Measurements from ENCODE around the gene P4HB.

P4HB gene

GRCh38 chr17:81810892-81811704 lies 49.2 kb downstream of the P4HB start:
- no peak for DNase-seq (ENCODE audit: low spot score)

- no peak for DNase-seq (ENCODE audit: low spot score)
Observed at GRCh38 chr17:81810476-81810875, 49.9 kb downstream of the P4HB start.

GRCh38 chr17:81809556-81809998 lies 50.8 kb downstream of the P4HB start:
- no peak for DNase-seq (ENCODE audit: low spot score)

GRCh38 chr17:81808778-81809555 lies 51.4 kb downstream of the P4HB start:
- DNase-seq (ENCODE audit: low spot score), result peak; percentile 60

- DNase-seq (ENCODE audit: low spot score), result no peak
Observed at GRCh38 chr17:81807839-81808238, 52.5 kb downstream of the P4HB start.

- DNase-seq (ENCODE audit: low spot score), result no peak
Observed at GRCh38 chr17:81807210-81807719, 53.1 kb downstream of the P4HB start.

- DNase-seq (ENCODE audit: low spot score), result no peak
Observed at GRCh38 chr17:81806461-81807209, 53.7 kb downstream of the P4HB start.

GRCh38 chr17:81805707-81806460 lies 54.5 kb downstream of the P4HB start:
- DNase-seq (ENCODE audit: low spot score), result no peak

- DNase-seq (ENCODE audit: low spot score), result no peak
Observed at GRCh38 chr17:81804559-81805399, 55.6 kb downstream of the P4HB start.

GRCh38 chr17:81803728-81804558 lies 56.4 kb downstream of the P4HB start, which contains the start of gene GCGR:
Gene GCGR, plus strand, starts transcription at chr17:81804150. Its CDS starts 4,869 bp downstream, at chr17:81809019.
- no peak for DNase-seq (ENCODE audit: low spot score)

- DNase-seq (ENCODE audit: low spot score), result no peak
Observed at GRCh38 chr17:81802856-81803643, 57.3 kb downstream of the P4HB start.

- no peak for DNase-seq (ENCODE audit: low spot score)
Observed at GRCh38 chr17:81802048-81802758, 58.1 kb downstream of the P4HB start.

- DNase-seq (ENCODE audit: low spot score), result no peak
Observed at GRCh38 chr17:81801327-81801726, 59.0 kb downstream of the P4HB start.

GRCh38 chr17:81794509-81794908 lies 65.8 kb downstream of the P4HB start:
- no peak for DNase-seq (ENCODE audit: low spot score)

- no peak for DNase-seq (ENCODE audit: low spot score)
Observed at GRCh38 chr17:81794074-81794476, 66.3 kb downstream of the P4HB start.
